ENCODE data around the gene CPT1A.

CPT1A gene

GRCh38 chr11:68751331-68751856 is 90.3 kb downstream of the CPT1A start, which contains the start of gene TESMIN:
Gene TESMIN, minus strand, starts transcription at chr11:68751520. Its CDS starts 860 bp downstream, at chr11:68750660.
- peak; percentile 90 to 93 for DNase-seq

- no peak for DNase-seq
Observed at GRCh38 chr11:68751004-68751325, 90.8 kb downstream of the CPT1A start.

GRCh38 chr11:68750195-68751003 is 91.3 kb downstream of the CPT1A start:
- peak; percentile 14 to 17 for DNase-seq

GRCh38 chr11:68749229-68750123 is 92.2 kb downstream of the CPT1A start:
- no peak for DNase-seq

GRCh38 chr11:68748061-68748460 is 93.7 kb downstream of the CPT1A start:
- no peak for DNase-seq

- DNase-seq = no peak
Observed at GRCh38 chr11:68743539-68743938, 98.2 kb downstream of the CPT1A start.

- DNase-seq = no peak
Observed at GRCh38 chr11:68741463-68741862, 100.3 kb downstream of the CPT1A start.

GRCh38 chr11:68735646-68736045 is 106.1 kb downstream of the CPT1A start:
- no peak for DNase-seq

GRCh38 chr11:68735125-68735524 is 106.6 kb downstream of the CPT1A start:
- DNase-seq = no peak

GRCh38 chr11:68734111-68734510 is 107.6 kb downstream of the CPT1A start:
- no peak for DNase-seq

GRCh38 chr11:68727783-68728182 is 113.9 kb downstream of the CPT1A start:
- no peak for DNase-seq

- no peak for DNase-seq
Observed at GRCh38 chr11:68724293-68724692, 117.4 kb downstream of the CPT1A start.

GRCh38 chr11:68722143-68722542 is 119.6 kb downstream of the CPT1A start:
- DNase-seq = no peak

- no peak for DNase-seq
Observed at GRCh38 chr11:68721075-68721474, 120.6 kb downstream of the CPT1A start.

- DNase-seq = no peak
Observed at GRCh38 chr11:68715456-68716122, 126.1 kb downstream of the CPT1A start.

GRCh38 chr11:68714060-68714856 is 127.5 kb downstream of the CPT1A start:
- DNase-seq = no peak

GRCh38 chr11:68711114-68711513 is 130.6 kb downstream of the CPT1A start:
- no peak for DNase-seq

GRCh38 chr11:68710409-68710808 is 131.3 kb downstream of the CPT1A start:
- no peak for DNase-seq

GRCh38 chr11:68709062-68709461 is 132.7 kb downstream of the CPT1A start:
- no peak for DNase-seq

- no peak for DNase-seq
Observed at GRCh38 chr11:68707527-68707926, 134.2 kb downstream of the CPT1A start.

- no peak for DNase-seq
Observed at GRCh38 chr11:68704887-68705286, 136.8 kb downstream of the CPT1A start.

Data from CD4-positive, alpha-beta T cell treated with Interleukin-4 for 1 hour (primary cell).